Activated naive CD4-positive, alpha-beta T cell (primary cell): ENCODE results near the gene ABCA2.

Experiments used
- DNase-seq, 4 experiments: peaks; one replicate each; lab custom pipeline; 2025; lab: John Stamatoyannopoulos, UW

Gene ABCA2

GRCh38 chr9:136964171-136964689 lies 63.8 kb downstream of the ABCA2 start:
- no peak for DNase-seq

GRCh38 chr9:136963751-136964150 lies 64.3 kb downstream of the ABCA2 start:
- no peak for DNase-seq

- no peak for DNase-seq
Measured at GRCh38 chr9:136963341-136963740, 64.7 kb downstream of the ABCA2 start.

- DNase-seq, result no peak
Measured at GRCh38 chr9:136962701-136963248, 65.3 kb downstream of the ABCA2 start.

- no peak for DNase-seq
Measured at GRCh38 chr9:136962163-136962562, 65.9 kb downstream of the ABCA2 start.

GRCh38 chr9:136961279-136962065 lies 66.6 kb downstream of the ABCA2 start:
- DNase-seq, result no peak

- no peak for DNase-seq
Measured at GRCh38 chr9:136960938-136961275, 67.1 kb downstream of the ABCA2 start.

GRCh38 chr9:136960212-136960937 lies 67.7 kb downstream of the ABCA2 start:
- DNase-seq, result no peak

GRCh38 chr9:136958898-136959850 lies 68.9 kb downstream of the ABCA2 start:
- DNase-seq, result no peak

- no peak for DNase-seq
Measured at GRCh38 chr9:136958473-136958872, 69.6 kb downstream of the ABCA2 start.

GRCh38 chr9:136957901-136958300 lies 70.1 kb downstream of the ABCA2 start:
- DNase-seq, result no peak

GRCh38 chr9:136957461-136957860 lies 70.6 kb downstream of the ABCA2 start:
- DNase-seq, result no peak
